Mucosa of descending colon (tissue), 3 donors: ENCODE measurements around the gene LIMS2. TPM values are rescaled to one million over a fixed set of nuclear protein-coding genes. Genes with fewer than 3 reads are reported as not detected.

ENCODE experiments used
- ATAC-seq: fragments of 200-7000 bp; cut with Tn5 transposase; one replicate; pipeline ENCODE4 v1.9.1; 2020; ENCODE audit warnings: mild to moderate bottlenecking, moderate library complexity
- DNase-seq, 3 donors: peaks; one replicate each; pipeline ENCODE4 v3.0.0-alpha.2; 2020
- H3K36me3 ChIP-seq: fragments of 200-600 bp; one replicate; pipeline ENCODE4 v1.8.0; 2021; ENCODE audit warnings: low read depth, mild to moderate bottlenecking
- H3K4me1 ChIP-seq: fragments of 200-600 bp; one replicate; pipeline ENCODE4 v1.8.0; 2021; ENCODE audit warnings: low read depth, mild to moderate bottlenecking
- H3K4me3 ChIP-seq: fragments of 200-600 bp; one replicate; pipeline ENCODE4 v1.8.0; 2021; ENCODE audit warnings: mild to moderate bottlenecking
- H3K9me3 ChIP-seq: fragments of 200-600 bp; one replicate; pipeline ENCODE4 v1.8.0; 2021; ENCODE audit warnings: mild to moderate bottlenecking
- CTCF ChIP-seq: fragments of 200-600 bp; IDR thresholded peaks from one replicate; pipeline ENCODE4 v1.8.0; 2022; ENCODE audit warnings: antibody characterized with exemption, mild to moderate bottlenecking
- intact Hi-C, 2 donors: fragments of 100-400 bp; cut with DNase I in 1 of 2; cut with micrococcal nuclease in 1 of 2; formaldehyde crosslinking; loops; one replicate each; pipeline versions ENCODE4 v1.11.0 to v1.11.1; 2022; cut with DNase I, micrococcal nuclease
- total RNA-seq, 3 donors: library from RNA; stranded (reverse); fragmentation: NEBNext Ultra II Directional in 2 of 3; extraction: Animal tissue kit (Norgen Biotek cat#: 25700) in 2 of 3; gene quantifications; one replicate each; pipeline versions ENCODE4 v1.2.1 to v1.2.4, GENCODE V29; 2021 to 2023
- donor health status: DM: no; HTN: no; CAD: no; lungs with moderate emphysema.
- donor health status: DM: no; HTN: no; CAD: no.
- donor health status: DM: no; HTN: yes; CAD: no.

The LIMS2 gene
- total RNA-seq, 3 donors from 2014 or later: 12.5 to 478 (median 29.9) TPM

- no peak for ATAC-seq
Measured at GRCh38 chr2:127719301-127720218, 44.2 kb upstream of the LIMS2 start.

GRCh38 chr2:127718271-127718670, 42.9 kb upstream of the LIMS2 start:
- Histone ChIP-seq H3K4me1 (no peaks in the 10 kb centered on the region), H3K9me3 (no peaks in the 10 kb centered on the region), H3K4me3 (no peak overlapping the region), H3K36me3 (peaks cover 4% of the 10 kb centered on the region)
- intact Hi-C loops: no loop called here
- no peak for ATAC-seq
- TF ChIP-seq CTCF: no peak
- DNase-seq: no peak

More at GRCh38 chr2:127719301-127720218, 44.2 kb upstream of the LIMS2 start:
- intact Hi-C loops: no loop called here
- no peak overlapping the region for H3K4me3 ChIP-seq
- peaks cover 4% of the 10 kb centered on the region for H3K36me3 ChIP-seq
- no peak for TF ChIP-seq CTCF
- H3K9me3 ChIP-seq: no peaks in the 10 kb centered on the region
- H3K4me1 ChIP-seq: no peaks in the 10 kb centered on the region
- DNase-seq: no peak

GRCh38 chr2:127715778-127716449, 40.6 kb upstream of the LIMS2 start:
- Histone ChIP-seq H3K36me3 (no peaks in the 10 kb centered on the region), H3K4me3 (no peak overlapping the region), H3K4me1 (no peaks in the 10 kb centered on the region), H3K9me3 (no peaks in the 10 kb centered on the region)
- ATAC-seq: no peak
- no peak for DNase-seq
- intact Hi-C loops: no loop called here
- TF ChIP-seq CTCF: no peak

GRCh38 chr2:127713562-127713961, 38.2 kb upstream of the LIMS2 start:
- intact Hi-C loops: no loop called here
- TF ChIP-seq CTCF: no peak
- DNase-seq: no peak
- no peak for ATAC-seq
- no peaks in the 10 kb centered on the region for H3K4me1 ChIP-seq
- no peak overlapping the region for H3K4me3 ChIP-seq
- H3K9me3 ChIP-seq: no peaks in the 10 kb centered on the region
- H3K36me3 ChIP-seq: no peaks in the 10 kb centered on the region

- Histone ChIP-seq H3K4me3 (no peak overlapping the region), H3K36me3 (no peaks in the 10 kb centered on the region), H3K4me1 (no peaks in the 10 kb centered on the region), H3K9me3 (no peaks in the 10 kb centered on the region)
- TF ChIP-seq CTCF: no peak
- no peak for ATAC-seq
- DNase-seq: no peak
- intact Hi-C loops: no loop called here
Measured at GRCh38 chr2:127712999-127713398, 37.7 kb upstream of the LIMS2 start.
